ENCODE data around the gene KCNK6.

DNA sequence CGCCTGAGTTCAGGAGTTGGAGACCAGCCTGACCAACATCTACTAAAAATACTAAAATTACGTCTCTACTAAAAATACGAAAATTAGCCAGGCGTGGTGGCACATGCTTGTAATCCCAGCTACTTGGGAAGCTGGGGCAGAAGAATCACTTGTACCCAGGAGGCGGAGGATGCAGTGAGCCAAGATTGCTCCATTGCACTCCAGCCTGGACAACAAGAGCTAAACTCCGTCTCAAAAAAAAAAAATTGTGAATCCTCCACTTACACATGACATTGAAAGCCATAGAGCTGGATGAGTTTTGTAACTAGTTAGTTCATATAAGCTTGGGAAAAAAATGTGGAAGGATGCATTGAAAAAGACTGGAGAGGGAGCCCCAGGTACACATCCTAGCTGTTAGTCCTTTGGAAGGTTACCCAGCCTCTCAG, 54.3 kb downstream of the KCNK6 start:
- TF ChIP-seq, protein P1, sequence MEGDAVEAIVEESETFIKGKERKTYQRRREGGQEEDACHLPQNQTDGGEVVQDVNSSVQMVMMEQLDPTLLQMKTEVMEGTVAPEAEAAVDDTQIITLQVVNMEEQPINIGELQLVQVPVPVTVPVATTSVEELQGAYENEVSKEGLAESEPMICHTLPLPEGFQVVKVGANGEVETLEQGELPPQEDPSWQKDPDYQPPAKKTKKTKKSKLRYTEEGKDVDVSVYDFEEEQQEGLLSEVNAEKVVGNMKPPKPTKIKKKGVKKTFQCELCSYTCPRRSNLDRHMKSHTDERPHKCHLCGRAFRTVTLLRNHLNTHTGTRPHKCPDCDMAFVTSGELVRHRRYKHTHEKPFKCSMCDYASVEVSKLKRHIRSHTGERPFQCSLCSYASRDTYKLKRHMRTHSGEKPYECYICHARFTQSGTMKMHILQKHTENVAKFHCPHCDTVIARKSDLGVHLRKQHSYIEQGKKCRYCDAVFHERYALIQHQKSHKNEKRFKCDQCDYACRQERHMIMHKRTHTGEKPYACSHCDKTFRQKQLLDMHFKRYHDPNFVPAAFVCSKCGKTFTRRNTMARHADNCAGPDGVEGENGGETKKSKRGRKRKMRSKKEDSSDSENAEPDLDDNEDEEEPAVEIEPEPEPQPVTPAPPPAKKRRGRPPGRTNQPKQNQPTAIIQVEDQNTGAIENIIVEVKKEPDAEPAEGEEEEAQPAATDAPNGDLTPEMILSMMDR (IDR thresholded peaks at IDR 0.05), result no peak
- TF ChIP-seq POLR2A (IDR thresholded peaks at IDR 0.05), result no peak

Measured in body of pancreas (tissue), 4 donors.